OCI-LY1 (cell line): ENCODE data around the gene SGCD.

ENCODE experiments used
- H2AFZ ChIP-seq: fragments of 200-600 bp; sonication (generic), shearing (Covaris generic); 2 replicates; pipeline ENCODE4 v1.6.0; 2014; ENCODE audit warnings: antibody characterized with exemption, mild to moderate bottlenecking, low read length
- H3F3A ChIP-seq: fragments of 200-600 bp; sonication (generic), shearing (Covaris generic); 2 replicates; pipeline ENCODE4 v1.6.0; 2014; ENCODE audit warnings: mild to moderate bottlenecking, antibody characterized with exemption, low read length, moderate library complexity; ENCODE audit not compliant: insufficient read depth
- H3K27ac ChIP-seq: fragments of 200-600 bp; sonication (generic); 2 replicates; pipeline ENCODE4 v1.5.1; 2014; ENCODE audit warnings: low read length, mixed run types, mild to moderate bottlenecking, low read depth; ENCODE audit not compliant: poor library complexity, severe bottlenecking
- H3K27me3 ChIP-seq: fragments of 200-600 bp; sonication (generic); 2 replicates; pipeline ENCODE4 v1.6.0; 2014; ENCODE audit warnings: antibody characterized with exemption, mild to moderate bottlenecking, low read length, moderate library complexity; ENCODE audit not compliant: insufficient read depth
- H3K36me3 ChIP-seq: fragments of 200-600 bp; sonication (generic); 2 replicates; pipeline ENCODE4 v1.6.1; 2014; ENCODE audit warnings: mild to moderate bottlenecking, antibody characterized with exemption, low read length, moderate library complexity, mixed read lengths; ENCODE audit not compliant: insufficient read depth
- H3K4me1 ChIP-seq: fragments of 200-600 bp; sonication (generic); 2 replicates; pipeline ENCODE4 v1.5.1; 2014; ENCODE audit warnings: mild to moderate bottlenecking, low read length, moderate library complexity; ENCODE audit not compliant: insufficient read depth, severe bottlenecking
- H3K4me2 ChIP-seq: fragments of 200-600 bp; sonication (generic), shearing (Covaris generic); 2 replicates; pipeline ENCODE4 v1.6.1; 2014; ENCODE audit warnings: low read length
- H3K4me3 ChIP-seq: fragments of 200-600 bp; sonication (generic); 2 replicates; pipeline ENCODE4 v1.5.1; 2014; ENCODE audit warnings: low read length, low read depth, mild to moderate bottlenecking, mixed read lengths; ENCODE audit not compliant: poor library complexity, severe bottlenecking
- H3K79me2 ChIP-seq: fragments of 200-600 bp; shearing (Covaris generic); 2 replicates; pipeline ENCODE4 v1.6.1; 2016; ENCODE audit warnings: mixed run types, low read length, mixed read lengths; ENCODE audit not compliant: insufficient read depth
- H3K9ac ChIP-seq: fragments of 200-600 bp; sonication (generic), shearing (Covaris generic); 2 replicates; pipeline ENCODE4 v1.6.1; 2014; ENCODE audit warnings: mild to moderate bottlenecking, low read length, mixed read lengths
- H3K9me2 ChIP-seq: fragments of 200-600 bp; sonication (generic), shearing (Covaris generic); 2 replicates; pipeline ENCODE4 v1.6.1; 2014; ENCODE audit warnings: low read depth, mild to moderate bottlenecking, low read length, mixed read lengths
- H3K9me3 ChIP-seq: fragments of 200-600 bp; shearing (Covaris generic); 2 replicates; pipeline ENCODE4 v1.6.1; 2014; ENCODE audit warnings: low read length, mixed read lengths
- H4K20me1 ChIP-seq: fragments of 200-600 bp; sonication (generic), shearing (Covaris generic); 2 replicates; pipeline ENCODE4 v1.6.0; 2016; ENCODE audit warnings: mild to moderate bottlenecking, low read length; ENCODE audit not compliant: insufficient read depth
- CTCF ChIP-seq: fragments of 200-600 bp; sonication (generic), shearing (Covaris generic); IDR thresholded peaks from 2 replicates; pipeline ENCODE4 v1.5.1; 2017; ENCODE audit warnings: mild to moderate bottlenecking, antibody characterized with exemption, low read length, moderate library complexity, mixed read lengths
- EZH2 ChIP-seq: fragments of 200-600 bp; sonication (generic), shearing (Covaris generic); IDR thresholded peaks from 2 replicates; pipeline ENCODE4 v1.8.0; 2017; ENCODE audit warnings: borderline replicate concordance, mixed run types, mild to moderate bottlenecking, antibody characterized with exemption, low read length, moderate library complexity, mixed read lengths

The SGCD gene

GRCh38 chr5:156387391-156387790 is 60.4 kb downstream of the SGCD start:
- no peak overlapping the region for H3K4me2 ChIP-seq
- H3K4me1 ChIP-seq: no peaks in the 10 kb centered on the region
- no peaks in the 10 kb centered on the region for H3K79me2 ChIP-seq
- no peak overlapping the region for H2AFZ ChIP-seq
- no peak overlapping the region for H3K27ac ChIP-seq
- H3K9me3 ChIP-seq: no peaks in the 10 kb centered on the region
- H3K4me3 ChIP-seq: no peak overlapping the region
- H3K36me3 ChIP-seq: no peaks in the 10 kb centered on the region
- no peaks in the 10 kb centered on the region for H3K9me2 ChIP-seq
- no peaks in the 10 kb centered on the region for H4K20me1 ChIP-seq
- no peaks in the 10 kb centered on the region for H3K27me3 ChIP-seq
- no peaks in the 10 kb centered on the region for H3F3A ChIP-seq
- TF ChIP-seq EZH2 (no peak), CTCF (no peak)
- H3K9ac ChIP-seq: no peak overlapping the region

GRCh38 chr5:156388233-156388632 is 61.3 kb downstream of the SGCD start:
- Histone ChIP-seq H3K79me2 (no peaks in the 10 kb centered on the region), H3K4me3 (no peak overlapping the region), H3F3A (no peaks in the 10 kb centered on the region), H3K9ac (no peak overlapping the region), H3K9me3 (no peaks in the 10 kb centered on the region), H3K4me2 (no peak overlapping the region), H4K20me1 (no peaks in the 10 kb centered on the region), H2AFZ (no peak overlapping the region), H3K36me3 (no peaks in the 10 kb centered on the region), H3K9me2 (no peaks in the 10 kb centered on the region), H3K4me1 (no peaks in the 10 kb centered on the region), H3K27me3 (no peaks in the 10 kb centered on the region), H3K27ac (no peak overlapping the region)
- no peak for TF ChIP-seq CTCF
- no peak for TF ChIP-seq EZH2

GRCh38 chr5:156391139-156391538 is 64.2 kb downstream of the SGCD start:
- no peaks in the 10 kb centered on the region for H3K79me2 ChIP-seq
- no peak overlapping the region for H2AFZ ChIP-seq
- no peaks in the 10 kb centered on the region for H4K20me1 ChIP-seq
- no peaks in the 10 kb centered on the region for H3K36me3 ChIP-seq
- TF ChIP-seq EZH2: no peak
- TF ChIP-seq CTCF: no peak
- H3K9me3 ChIP-seq: no peaks in the 10 kb centered on the region
- H3K9ac ChIP-seq: no peak overlapping the region
- no peaks in the 10 kb centered on the region for H3K4me1 ChIP-seq
- no peaks in the 10 kb centered on the region; the same call in 1 of the 2 replicates for H3K27me3 ChIP-seq
- no peak overlapping the region for H3K4me3 ChIP-seq
- no peaks in the 10 kb centered on the region for H3F3A ChIP-seq
- H3K9me2 ChIP-seq: no peaks in the 10 kb centered on the region
- H3K4me2 ChIP-seq: no peak overlapping the region
- H3K27ac ChIP-seq: no peak overlapping the region
